Ureter (tissue), 1 donor: Measurements from ENCODE around the gene USP26. TPM values are rescaled to one million over a fixed set of nuclear protein-coding genes. Genes with fewer than 3 reads are reported as not detected.
"Not testable (repeated sequence)": the region's sequence is repeated elsewhere in the genome, so short reads cannot be mapped to it uniquely, and the experiment has no call there.

Experiments used
- DNase-seq: peaks from one replicate; pipeline ENCODE4 v3.0.0-alpha.2; 2020; ENCODE audit warnings: low spot score
- total RNA-seq: library from RNA; stranded (reverse); gene quantifications from one replicate; pipeline ENCODE4 v1.2.4, GENCODE V29; 2023
- donor health status: DM: yes; HTN: yes; CAD: no.

Gene USP26, protein sequence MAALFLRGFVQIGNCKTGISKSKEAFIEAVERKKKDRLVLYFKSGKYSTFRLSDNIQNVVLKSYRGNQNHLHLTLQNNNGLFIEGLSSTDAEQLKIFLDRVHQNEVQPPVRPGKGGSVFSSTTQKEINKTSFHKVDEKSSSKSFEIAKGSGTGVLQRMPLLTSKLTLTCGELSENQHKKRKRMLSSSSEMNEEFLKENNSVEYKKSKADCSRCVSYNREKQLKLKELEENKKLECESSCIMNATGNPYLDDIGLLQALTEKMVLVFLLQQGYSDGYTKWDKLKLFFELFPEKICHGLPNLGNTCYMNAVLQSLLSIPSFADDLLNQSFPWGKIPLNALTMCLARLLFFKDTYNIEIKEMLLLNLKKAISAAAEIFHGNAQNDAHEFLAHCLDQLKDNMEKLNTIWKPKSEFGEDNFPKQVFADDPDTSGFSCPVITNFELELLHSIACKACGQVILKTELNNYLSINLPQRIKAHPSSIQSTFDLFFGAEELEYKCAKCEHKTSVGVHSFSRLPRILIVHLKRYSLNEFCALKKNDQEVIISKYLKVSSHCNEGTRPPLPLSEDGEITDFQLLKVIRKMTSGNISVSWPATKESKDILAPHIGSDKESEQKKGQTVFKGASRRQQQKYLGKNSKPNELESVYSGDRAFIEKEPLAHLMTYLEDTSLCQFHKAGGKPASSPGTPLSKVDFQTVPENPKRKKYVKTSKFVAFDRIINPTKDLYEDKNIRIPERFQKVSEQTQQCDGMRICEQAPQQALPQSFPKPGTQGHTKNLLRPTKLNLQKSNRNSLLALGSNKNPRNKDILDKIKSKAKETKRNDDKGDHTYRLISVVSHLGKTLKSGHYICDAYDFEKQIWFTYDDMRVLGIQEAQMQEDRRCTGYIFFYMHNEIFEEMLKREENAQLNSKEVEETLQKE
- total RNA-seq, result not detected

DNA sequence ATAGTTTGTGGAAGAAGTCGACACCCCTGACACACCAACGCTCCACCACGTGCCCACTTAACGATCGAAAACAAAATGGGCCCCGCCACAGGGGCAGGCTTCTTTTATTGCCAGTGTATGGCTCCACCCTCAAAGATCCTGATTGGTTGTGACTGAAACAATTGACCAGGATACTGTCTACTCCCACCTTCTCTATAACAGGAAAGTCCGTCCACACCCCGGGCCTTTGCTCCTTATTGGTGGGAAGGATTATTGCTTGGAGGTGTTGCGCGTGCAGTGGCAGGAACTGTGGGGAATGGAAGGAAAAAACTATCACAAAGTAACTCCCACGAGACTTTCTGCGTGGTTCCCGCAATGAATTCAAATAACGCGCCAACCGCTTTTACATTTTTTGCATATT, at the start of gene USP26:
Gene USP26 (minus strand): TSS at position 79 of the 400 bp plus-strand sequence. CDS start 68,889 bp downstream, outside the sequence.
- DNase-seq, result no peak

- no peak for DNase-seq
Measured at GRCh38 chrX:133134282-133134681, 37.4 kb upstream of the USP26 start.

GRCh38 chrX:133120406-133120805, 23.5 kb upstream of the USP26 start:
- no peak for DNase-seq

DNA sequence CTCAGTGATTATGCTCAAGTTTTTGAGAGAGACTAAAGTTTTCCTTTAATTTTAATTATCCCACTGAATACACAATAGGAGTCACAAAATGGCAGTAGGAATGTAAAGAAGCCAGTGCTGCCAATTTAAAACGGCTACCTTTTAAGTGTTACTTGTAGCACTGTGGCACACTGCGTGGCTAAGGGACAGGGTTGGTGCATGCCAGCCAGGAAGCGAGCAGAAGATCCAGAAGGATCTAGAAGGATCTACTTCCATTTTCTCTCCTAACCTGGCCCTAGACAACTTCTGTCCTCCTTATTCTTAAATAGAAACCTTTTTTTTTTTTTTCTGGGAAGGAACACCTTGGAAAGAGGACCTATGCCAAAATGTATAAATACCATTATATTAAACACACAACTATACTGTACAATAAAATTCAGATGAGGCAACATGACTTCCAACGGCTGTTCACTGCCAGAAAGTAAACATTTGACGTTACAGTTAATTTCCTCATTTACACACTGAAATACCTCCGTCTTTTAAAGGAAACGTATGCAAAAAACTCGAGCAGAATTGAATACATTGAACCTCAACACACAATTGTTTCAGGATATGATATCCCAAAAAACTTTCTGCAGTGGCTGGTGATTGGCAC, 2.7 kb downstream of the USP26 start:
- no peak for DNase-seq

- no peak for DNase-seq
Measured at GRCh38 chrX:133090236-133090809, 6.6 kb downstream of the USP26 start.

GRCh38 chrX:133089411-133089810, 7.5 kb downstream of the USP26 start:
- DNase-seq, result no peak

DNA sequence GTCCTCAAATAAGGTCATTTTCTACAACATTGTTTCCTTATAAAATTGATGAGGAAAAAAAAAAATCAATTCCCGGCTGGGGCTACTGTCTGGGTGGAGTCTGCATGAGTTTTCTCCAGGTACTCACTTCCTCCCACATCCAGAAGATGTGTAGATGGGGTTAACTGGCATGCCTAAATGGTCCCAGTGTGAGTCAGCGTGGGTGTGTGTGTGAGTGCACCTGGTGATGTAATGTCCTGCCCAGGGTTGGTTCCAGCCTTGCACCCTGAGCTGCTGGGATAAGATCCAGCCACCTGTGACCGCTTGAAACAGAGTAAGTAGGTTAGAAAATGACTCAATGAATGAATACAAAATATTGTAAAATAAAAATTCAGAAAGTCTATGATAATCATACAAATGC, 11.1 kb downstream of the USP26 start:
- DNase-seq, result no peak

GRCh38 chrX:133085056-133085455, 11.9 kb downstream of the USP26 start:
- DNase-seq, result not testable (repeated sequence)

GRCh38 chrX:133083899-133084298, 13.0 kb downstream of the USP26 start:
- DNase-seq, result no peak

GRCh38 chrX:133081990-133082389, 14.9 kb downstream of the USP26 start:
- no peak for DNase-seq

- not testable (repeated sequence) for DNase-seq
Measured at GRCh38 chrX:133077856-133078255, 19.1 kb downstream of the USP26 start.

DNA sequence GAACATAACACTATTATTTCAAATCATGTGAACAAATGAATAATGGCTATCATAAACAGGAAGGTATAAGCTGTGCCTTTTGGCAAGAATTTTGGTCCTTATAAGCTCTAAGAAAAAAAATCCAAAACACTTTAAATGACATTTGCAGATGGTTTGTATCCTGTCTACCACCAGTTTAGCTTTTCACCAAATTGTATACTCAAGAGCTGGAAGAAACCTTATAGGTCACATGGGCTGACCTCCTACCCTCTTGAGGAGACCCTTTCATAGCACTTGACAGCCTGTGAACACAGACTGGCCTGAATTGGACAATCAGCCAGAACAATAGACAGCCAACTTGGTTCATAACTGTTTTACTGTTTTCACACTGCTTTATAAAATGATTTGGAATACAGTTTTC, 24.3 kb downstream of the USP26 start:
- no peak for DNase-seq

DNA sequence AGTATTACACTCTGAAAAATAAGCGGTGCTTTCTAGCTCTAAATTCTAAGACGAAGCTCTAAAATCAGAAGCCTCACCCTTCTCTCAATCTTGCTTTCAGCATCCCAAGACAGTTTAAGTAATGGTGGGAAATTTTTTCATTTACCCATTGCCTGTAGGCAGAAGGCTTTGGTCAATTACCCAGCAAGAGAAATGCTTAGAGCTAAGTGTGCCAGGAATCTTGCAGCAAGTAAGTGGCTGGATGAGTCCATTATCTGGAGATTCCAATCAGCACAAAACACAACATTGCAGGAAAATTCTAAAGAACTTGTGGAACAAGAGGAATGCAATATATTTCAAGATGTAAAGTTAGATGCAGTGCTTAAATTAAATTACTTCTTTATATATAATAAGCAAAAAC, 28.4 kb downstream of the USP26 start:
- DNase-seq, result no peak

- no peak for DNase-seq
Measured at GRCh38 chrX:133056341-133056740, 40.6 kb downstream of the USP26 start.

DNA sequence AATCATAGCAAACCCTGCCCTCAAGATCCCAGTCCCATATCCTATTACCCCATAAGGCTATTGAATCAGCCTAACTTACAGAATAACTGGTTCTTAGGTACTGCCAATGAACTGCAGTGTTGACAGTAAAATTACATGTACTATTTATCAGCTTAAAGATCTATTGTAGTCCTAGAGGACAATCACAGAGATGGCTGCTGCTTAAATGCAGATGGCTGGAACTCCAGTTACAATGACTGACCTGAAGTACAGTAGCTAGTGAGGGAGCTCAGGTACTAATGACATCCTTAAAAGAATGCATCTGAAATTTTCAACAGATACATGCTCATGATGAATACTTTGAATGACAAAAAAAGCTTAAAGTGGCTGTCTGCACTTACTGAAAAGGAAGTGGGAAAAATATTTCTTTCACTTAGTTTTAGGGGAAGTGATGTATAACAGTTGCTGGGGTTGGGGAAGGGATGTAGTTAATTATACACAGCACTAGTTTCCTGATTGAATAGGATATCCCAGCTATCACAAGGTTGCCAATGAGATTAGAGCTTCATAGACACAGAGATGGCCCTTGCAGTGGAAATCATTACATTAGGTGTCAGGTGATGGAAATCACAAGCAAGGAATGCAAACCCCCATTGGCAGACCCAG, 42.0 kb downstream of the USP26 start:
- DNase-seq, result no peak

- DNase-seq, result no peak
Measured at GRCh38 chrX:133053861-133054598, 42.9 kb downstream of the USP26 start.

DNA sequence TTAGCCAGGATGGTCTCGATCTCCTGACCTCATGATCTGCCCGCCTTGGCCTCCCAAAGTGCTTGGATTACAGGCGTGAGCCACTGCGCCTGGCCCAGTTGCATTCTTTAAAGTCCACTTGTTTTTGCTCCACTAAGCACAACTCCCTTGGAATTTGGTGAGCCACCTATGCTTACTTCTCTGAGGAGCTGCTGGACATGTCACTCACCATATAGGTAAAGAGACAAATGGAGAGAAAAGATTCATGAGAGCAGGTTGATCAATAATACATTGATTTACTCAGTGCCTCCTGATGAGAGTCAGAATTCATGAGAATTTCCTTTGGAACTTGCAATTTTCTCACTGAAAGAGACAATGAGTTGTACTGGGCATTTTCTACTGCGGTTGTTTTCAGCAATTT, 48.2 kb downstream of the USP26 start:
- DNase-seq, result no peak

DNA sequence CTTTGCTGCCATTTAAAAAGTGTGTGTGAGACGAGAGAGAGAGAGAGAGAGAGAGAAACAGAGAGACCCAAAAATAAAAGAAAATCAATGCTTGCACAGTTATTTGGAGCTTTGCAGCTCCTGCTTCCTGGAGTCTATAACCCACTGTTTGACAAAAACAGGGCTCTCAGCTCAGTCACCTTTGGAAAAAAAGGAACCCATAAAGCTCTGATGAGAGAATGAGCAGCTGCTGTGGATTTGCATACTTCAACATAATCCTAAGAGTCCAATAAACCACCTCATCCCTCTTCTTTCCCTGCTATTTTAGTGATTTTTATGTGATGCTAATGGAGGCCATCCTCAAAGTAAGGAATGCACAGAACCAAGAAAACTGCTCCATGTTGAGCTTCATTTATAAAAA, 50.3 kb downstream of the USP26 start:
- DNase-seq, result no peak

DNA sequence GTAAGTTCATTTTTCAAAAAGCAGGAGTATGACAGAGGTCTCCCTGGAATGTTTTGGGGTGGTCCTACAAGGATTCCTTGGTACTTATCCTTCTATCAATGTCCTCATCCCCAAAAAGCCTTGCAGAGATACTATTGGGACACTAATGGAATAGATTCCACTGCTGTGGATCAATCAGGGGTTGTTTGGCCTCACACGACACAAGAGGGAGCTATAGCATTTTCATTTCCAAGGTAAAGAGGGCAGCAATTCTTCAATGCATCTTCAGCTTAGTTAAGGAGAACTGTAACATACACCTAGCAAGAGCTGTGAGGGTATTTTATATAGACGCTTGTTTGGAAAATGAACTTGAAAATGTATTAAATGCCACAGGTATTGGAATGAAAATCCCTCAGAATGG, 50.9 kb downstream of the USP26 start:
- DNase-seq, result no peak

DNA sequence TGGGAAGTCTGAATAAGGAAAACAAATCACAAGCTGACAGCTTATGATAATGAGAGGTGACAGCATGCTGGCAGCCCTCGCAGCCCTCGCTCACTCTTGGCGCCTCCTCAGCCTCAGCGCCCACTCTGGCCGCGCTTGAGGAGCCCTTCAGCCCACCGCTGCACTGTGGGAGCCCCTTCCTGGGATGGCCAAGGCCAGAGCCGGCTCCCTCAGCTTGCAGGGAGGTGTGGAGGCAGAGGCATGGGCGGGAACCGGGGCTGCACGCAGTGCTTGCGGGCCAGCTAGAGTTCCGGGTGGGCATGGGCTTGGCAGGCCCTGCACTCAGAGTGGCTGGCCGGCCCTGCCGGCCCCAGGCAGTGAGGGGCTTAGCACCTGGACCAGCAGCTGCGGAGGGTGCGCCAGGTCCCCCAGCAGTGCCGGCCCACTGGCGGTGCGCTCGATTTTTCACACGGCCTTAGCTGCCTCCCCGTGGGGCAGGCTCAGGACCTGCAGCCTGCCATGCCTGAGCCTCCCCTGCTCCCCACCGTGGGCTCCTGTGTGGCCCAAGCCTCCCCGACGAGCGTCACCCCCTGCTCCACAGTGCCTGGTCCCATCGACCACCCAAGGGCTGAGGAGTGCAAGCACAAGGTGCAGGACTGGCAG, 52.6 kb downstream of the USP26 start:
- DNase-seq, result not testable (repeated sequence)
